ENCODE results near the gene ROBO1. TPM values are rescaled to one million over a fixed set of nuclear protein-coding genes. Genes with fewer than 3 reads are reported as not detected.

Gene ROBO1
- total RNA-seq, 4 donors from 2014 or later: 25.0 to 42.6 (median 35.7) TPM

- H3K4me3 ChIP-seq: no peak overlapping the region
- H3K4me1 ChIP-seq: no peaks in the 10 kb centered on the region
- peaks cover 0 to 25% (median 0%) of the 10 kb centered on the region in 3 donors for H3K36me3 ChIP-seq
- WGBS, 2 donors: 92 to 95% methylated on average over 6 of the region's 6 CpGs
- intact Hi-C loops (cut with DNase I): no loop called here
- no peaks in the 10 kb centered on the region for H3K9me3 ChIP-seq
- TF ChIP-seq POLR2A (IDR thresholded peaks at IDR 0.05) (no peak), CTCF (IDR thresholded peaks at IDR 0.05) (no peak)
- no peak overlapping the region for H3K27ac ChIP-seq
- H3K27me3 ChIP-seq: no peaks in the 10 kb centered on the region
- DNase-seq: no peak
Observed at GRCh38 chr3:78611278-78611677, 1156.5 kb downstream of the ROBO1 start.

- Histone ChIP-seq H3K27me3 (no peaks in the 10 kb centered on the region), H3K27ac (no peak overlapping the region), H3K36me3 (peaks cover 0 to 32% (median 0%) of the 10 kb centered on the region in 3 donors), H3K4me3 (no peak overlapping the region), H3K4me1 (no peaks in the 10 kb centered on the region), H3K9me3 (no peaks in the 10 kb centered on the region)
- intact Hi-C loops (cut with DNase I): no loop called here
- WGBS, 2 donors: 68 to 75% methylated on average over 3 of the region's 3 CpGs
- DNase-seq: no peak
- TF ChIP-seq CTCF (IDR thresholded peaks at IDR 0.05) (no peak), POLR2A (IDR thresholded peaks at IDR 0.05) (no peak)
Observed at GRCh38 chr3:78610462-78611125, 1157.2 kb downstream of the ROBO1 start.

GRCh38 chr3:78606756-78607155 lies 1161.0 kb downstream of the ROBO1 start:
- TF ChIP-seq POLR2A (IDR thresholded peaks at IDR 0.05): no peak
- no peak for TF ChIP-seq CTCF (IDR thresholded peaks at IDR 0.05)
- Histone ChIP-seq H3K27me3 (no peaks in the 10 kb centered on the region), H3K27ac (no peak overlapping the region), H3K4me3 (no peak overlapping the region), H3K4me1 (no peaks in the 10 kb centered on the region), H3K9me3 (no peaks in the 10 kb centered on the region), H3K36me3 (peaks cover 0 to 18% (median 0%) of the 10 kb centered on the region in 3 donors)
- intact Hi-C loops (cut with DNase I): no loop called here
- DNase-seq: no peak
- 83 to 89% methylated on average over 7 of the region's 7 CpGs for WGBS, 2 donors

GRCh38 chr3:78605178-78605577 lies 1162.6 kb downstream of the ROBO1 start:
- H3K36me3 ChIP-seq: peaks cover 0 to 18% (median 0%) of the 10 kb centered on the region in 3 donors
- 83 to 90% methylated on average over 2 of the region's 2 CpGs for WGBS, 2 donors
- TF ChIP-seq CTCF (IDR thresholded peaks at IDR 0.05): no peak
- no peak for TF ChIP-seq POLR2A (IDR thresholded peaks at IDR 0.05)
- intact Hi-C loops (cut with DNase I): no loop called here
- H3K27ac ChIP-seq: peak overlapping the region in 1 of 4 donors; percentile 43
- H3K27me3 ChIP-seq: no peaks in the 10 kb centered on the region
- H3K4me1 ChIP-seq: no peaks in the 10 kb centered on the region
- no peaks in the 10 kb centered on the region for H3K9me3 ChIP-seq
- no peak for DNase-seq
- no peak overlapping the region for H3K4me3 ChIP-seq

GRCh38 chr3:78604341-78604740 lies 1163.5 kb downstream of the ROBO1 start:
- H3K27ac ChIP-seq: peak overlapping the region in 1 of 4 donors; percentile 43
- no peaks in the 10 kb centered on the region for H3K4me1 ChIP-seq
- H3K27me3 ChIP-seq: no peaks in the 10 kb centered on the region
- peaks cover 0 to 18% (median 0%) of the 10 kb centered on the region in 3 donors for H3K36me3 ChIP-seq
- intact Hi-C loops (cut with DNase I): no loop called here
- H3K9me3 ChIP-seq: no peaks in the 10 kb centered on the region
- H3K4me3 ChIP-seq: no peak overlapping the region
- TF ChIP-seq POLR2A (IDR thresholded peaks at IDR 0.05) (no peak), CTCF (IDR thresholded peaks at IDR 0.05) (no peak)
- no peak for DNase-seq
- 53 to 68% methylated on average over 3 of the region's 3 CpGs for WGBS, 2 donors
